Activated CD4-positive, alpha-beta memory T cell treated with anti-CD3 and anti-CD28 coated beads for 36 hours (primary cell): ENCODE results near the gene SFN. TPM values are rescaled to one million over a fixed set of nuclear protein-coding genes. Genes with fewer than 3 reads are reported as not detected.
"Not testable (repeated sequence)": the region's sequence is repeated elsewhere in the genome, so short reads cannot be mapped to it uniquely, and the experiment has no call there.

Experiments used
- CTCF ChIA-PET: fragments of 350-600 bp; sonication (Branson Sonifier 250); formaldehyde crosslinking; loops from one replicate; lab custom pipeline; 2021; ENCODE audit warnings: antibody characterized with exemption, inconsistent platforms; lab: Charles Lee
- POLR2A ChIA-PET: fragments of 350-600 bp; sonication (Branson Sonifier 250); formaldehyde crosslinking; loops from one replicate; lab custom pipeline; 2021; ENCODE audit warnings: antibody characterized with exemption; lab: Charles Lee
- DNase-seq: peaks from one replicate; pipeline ENCODE4 v3.0.0-alpha.2; 2020
- H3K27ac Mint-ChIP-seq: one replicate; pipeline ENCODE4 v1.8.0; 2021; ENCODE audit warnings: mixed read lengths
- H3K27me3 Mint-ChIP-seq: one replicate; pipeline ENCODE4 v1.8.0; 2021; ENCODE audit warnings: mixed read lengths
- H3K36me3 Mint-ChIP-seq: one replicate; pipeline ENCODE4 v1.8.0; 2021; ENCODE audit warnings: mixed read lengths
- H3K4me1 Mint-ChIP-seq: one replicate; pipeline ENCODE4 v1.8.0; 2021; ENCODE audit warnings: low read depth, mixed read lengths
- H3K4me3 Mint-ChIP-seq: one replicate; pipeline ENCODE4 v1.8.0; 2021; ENCODE audit warnings: mild to moderate bottlenecking, mixed read lengths
- H3K9me3 Mint-ChIP-seq: one replicate; pipeline ENCODE4 v1.8.0; 2021; ENCODE audit warnings: mixed read lengths
- intact Hi-C: fragments of 100-400 bp; cut with micrococcal nuclease; formaldehyde crosslinking; loops from one replicate; pipeline ENCODE4 v1.15.1; 2023
- total RNA-seq, 2 experiments: library from RNA; stranded (reverse); gene quantifications; one replicate each; pipeline ENCODE4 v1.2.3, GENCODE V29; 2021

Gene SFN
- total RNA-seq, 2 experiments from 2014 or later: 0.95 to 1.5 TPM

DNA sequence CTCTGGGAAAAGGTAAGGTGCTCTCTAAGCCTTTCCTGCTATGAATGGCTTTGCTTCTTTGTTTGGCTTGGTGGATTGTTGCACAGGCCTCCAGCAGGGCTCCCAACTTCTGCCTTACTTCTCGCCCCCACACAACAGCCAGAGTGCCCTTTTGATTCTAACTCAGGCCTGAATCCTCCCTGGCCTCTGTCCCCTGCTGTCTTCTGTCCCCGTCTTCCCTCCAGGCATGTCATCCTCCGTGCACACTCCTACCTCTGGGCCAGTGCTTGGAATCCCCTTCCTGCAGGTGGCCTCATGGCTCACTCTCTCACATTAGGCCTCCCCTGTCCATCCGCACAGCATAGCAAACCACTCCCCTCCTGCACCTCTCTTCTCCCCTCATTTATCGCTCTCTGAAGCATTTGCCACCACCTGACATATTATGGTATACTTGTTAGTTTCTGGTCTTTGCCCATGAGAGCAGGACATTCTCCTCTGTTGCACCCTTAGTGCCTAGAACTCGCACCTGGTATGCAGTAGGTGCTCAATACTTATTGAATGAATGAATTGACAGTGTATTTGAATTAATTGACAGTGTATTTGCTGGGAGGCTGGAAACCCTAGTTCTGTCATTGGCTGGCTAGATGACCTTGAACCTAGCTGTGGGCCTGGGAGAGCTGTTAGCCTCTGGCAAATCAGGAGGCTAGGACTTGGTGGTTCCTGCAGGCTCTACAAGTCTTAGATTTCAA, 33.6 kb upstream of the SFN start:
- CTCF ChIA-PET: interaction anchor here (0.6 to 8.9 kb wide), 4 partner anchors 8 to 20 kb away, joined by 3 to 71 read pairs (median 4); no protein-coding TSS in a partner anchor
- intact Hi-C loops: no loop called here
- H3K4me1 Mint-ChIP-seq: peaks cover 66% of the 10 kb centered on the region
- no peaks in the 10 kb centered on the region for H3K9me3 Mint-ChIP-seq
- no peaks in the 10 kb centered on the region for H3K27me3 Mint-ChIP-seq
- peaks cover 46% of the 10 kb centered on the region for H3K36me3 Mint-ChIP-seq
- DNase-seq: no peak
- POLR2A ChIA-PET: interaction anchor here (1.1 to 1.5 kb wide), 3 partner anchors 9 to 128 kb away, joined by 3 to 9 read pairs (median 6); no protein-coding TSS in a partner anchor
- H3K4me3 Mint-ChIP-seq: peak overlapping the region; percentile 94
- H3K27ac Mint-ChIP-seq: peak overlapping the region; percentile 94

DNA sequence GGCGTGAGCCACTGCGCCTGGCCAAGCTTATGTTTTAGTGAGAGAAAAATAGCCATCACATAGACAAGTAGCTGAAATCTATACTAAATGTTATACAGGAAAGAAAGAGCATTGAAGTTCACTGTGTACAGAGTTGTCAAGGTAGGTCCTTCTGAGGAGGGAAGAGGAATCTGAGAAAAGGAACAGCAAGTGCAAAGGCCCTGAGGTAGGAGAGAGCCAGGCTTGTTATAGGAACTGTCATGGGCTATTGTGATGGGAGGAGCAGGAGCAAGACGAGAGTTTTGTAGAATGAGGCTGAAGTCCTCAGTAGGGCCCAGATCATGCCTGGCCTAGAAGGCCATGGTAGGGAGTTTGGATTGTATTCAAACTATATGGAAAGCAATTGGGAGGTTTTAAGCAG, 31.9 kb upstream of the SFN start:
- no peaks in the 10 kb centered on the region for H3K27me3 Mint-ChIP-seq
- POLR2A ChIA-PET: no interaction called here
- peak overlapping the region; percentile 100 for H3K27ac Mint-ChIP-seq
- intact Hi-C loops: no loop called here
- no peak for DNase-seq
- H3K4me3 Mint-ChIP-seq: no peak overlapping the region
- H3K4me1 Mint-ChIP-seq: peaks cover 67% of the 10 kb centered on the region
- peaks cover 59% of the 10 kb centered on the region for H3K36me3 Mint-ChIP-seq
- CTCF ChIA-PET: interaction anchor here (1.0 to 8.9 kb wide), 3 partner anchors 10 to 47 kb away, joined by 3 to 71 read pairs (median 16); no protein-coding TSS in a partner anchor
- H3K9me3 Mint-ChIP-seq: no peaks in the 10 kb centered on the region

DNA sequence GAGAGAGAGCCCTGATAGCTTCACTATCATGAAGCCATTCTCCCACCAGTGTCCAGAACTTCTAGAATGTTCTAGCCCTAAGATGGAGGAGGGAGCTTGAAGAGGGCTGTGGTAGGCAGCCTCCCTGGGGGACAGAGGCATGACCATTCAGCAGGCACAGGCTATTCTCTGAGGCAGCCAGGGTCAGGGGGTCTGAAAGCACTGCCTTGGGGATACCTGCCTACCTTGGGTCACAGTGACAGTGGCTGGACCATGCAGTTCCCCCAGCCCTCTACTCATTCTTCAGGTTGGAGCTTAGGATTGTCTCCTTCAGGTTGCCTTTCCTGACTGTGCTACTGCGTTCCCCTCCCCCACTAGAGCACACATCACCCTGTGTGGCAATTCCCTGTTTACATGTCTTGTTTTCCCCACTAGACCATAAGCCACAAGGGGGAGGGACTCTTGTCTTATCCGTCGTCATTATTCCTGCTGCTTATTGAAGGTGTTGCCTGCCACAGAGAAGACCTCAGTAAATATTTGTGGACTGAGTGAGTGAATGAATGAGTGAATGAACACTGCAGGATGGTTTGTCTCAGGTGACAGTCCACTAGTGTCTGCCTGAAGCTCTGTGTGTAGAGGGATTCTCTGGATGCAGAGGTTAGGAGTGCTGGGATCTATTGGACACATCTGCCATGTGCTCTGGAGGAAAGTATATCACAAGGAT, 31.3 kb upstream of the SFN start:
- Mint-ChIP-seq H3K27me3 (no peaks in the 10 kb centered on the region), H3K36me3 (peaks cover 62% of the 10 kb centered on the region), H3K27ac (peak overlapping the region; percentile 100), H3K4me3 (no peak overlapping the region), H3K9me3 (no peaks in the 10 kb centered on the region), H3K4me1 (peaks cover 70% of the 10 kb centered on the region)
- POLR2A ChIA-PET: interaction anchor here (0.9 to 1.5 kb wide), 2 partner anchors 34 to 44 kb away, joined by 3 to 6 read pairs; partner anchors contain the start of gene PIGV
- intact Hi-C loops: loop anchor here (2.0 kb wide), 3 partner anchors 21 to 43 kb away; no protein-coding TSS in a partner anchor
- CTCF ChIA-PET: interaction anchor here (1.2 to 8.9 kb wide), 6 partner anchors 8 to 128 kb away, joined by 4 to 71 read pairs (median 17); partner anchors contain the start of gene PIGV
- no peak for DNase-seq

DNA sequence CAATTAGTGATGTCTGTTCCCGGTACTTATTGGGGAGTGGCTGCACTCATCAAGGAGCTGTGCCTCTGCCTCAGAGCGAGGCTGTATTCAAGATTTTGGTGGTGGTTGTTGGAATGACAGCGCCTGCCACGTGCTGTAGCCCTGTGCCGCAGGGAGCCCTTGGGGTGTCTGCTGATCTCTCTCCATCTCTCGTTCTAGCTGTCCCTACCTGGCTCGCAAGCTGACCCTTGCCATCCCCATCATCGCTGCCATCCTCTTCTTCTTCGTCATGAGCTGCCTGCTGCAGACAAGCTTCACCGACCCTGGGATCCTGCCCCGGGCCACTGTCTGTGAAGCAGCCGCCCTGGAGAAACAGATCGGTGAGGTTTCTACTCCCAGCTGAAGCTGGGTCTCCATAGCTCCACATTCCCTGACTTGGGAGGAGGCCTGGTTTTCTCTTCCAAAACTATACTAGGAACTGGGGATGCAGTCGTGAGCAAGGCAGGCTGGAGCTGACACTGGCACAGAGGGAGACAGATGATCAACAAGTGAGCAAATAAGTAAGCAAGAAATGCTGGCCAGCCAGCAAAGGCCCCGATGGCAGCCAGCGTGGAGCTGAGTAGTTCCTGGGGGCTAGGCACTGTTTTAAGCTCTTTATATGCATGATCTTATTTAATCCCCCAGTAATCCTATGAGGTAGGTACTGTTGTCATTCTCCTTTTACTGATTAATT, 30.5 kb upstream of the SFN start:
- intact Hi-C loops: loop anchor here (2.0 kb wide), 3 partner anchors 22 to 44 kb away; no protein-coding TSS in a partner anchor
- Mint-ChIP-seq H3K4me1 (peaks cover 70% of the 10 kb centered on the region), H3K36me3 (peaks cover 60% of the 10 kb centered on the region), H3K27me3 (no peaks in the 10 kb centered on the region), H3K9me3 (no peaks in the 10 kb centered on the region), H3K27ac (peak overlapping the region; percentile 100), H3K4me3 (peak overlapping the region; percentile 72)
- DNase-seq: no peak
- POLR2A ChIA-PET: interaction anchor here (0.9 to 1.5 kb wide), 4 partner anchors 25 to 248 kb away, joined by 3 to 6 read pairs (median 4); partner anchors contain the start of gene PIGV
- CTCF ChIA-PET: interaction anchor here (1.2 to 8.9 kb wide), 9 partner anchors 8 to 230 kb away, joined by 3 to 71 read pairs (median 16); partner anchors contain the start of gene PIGV

DNA sequence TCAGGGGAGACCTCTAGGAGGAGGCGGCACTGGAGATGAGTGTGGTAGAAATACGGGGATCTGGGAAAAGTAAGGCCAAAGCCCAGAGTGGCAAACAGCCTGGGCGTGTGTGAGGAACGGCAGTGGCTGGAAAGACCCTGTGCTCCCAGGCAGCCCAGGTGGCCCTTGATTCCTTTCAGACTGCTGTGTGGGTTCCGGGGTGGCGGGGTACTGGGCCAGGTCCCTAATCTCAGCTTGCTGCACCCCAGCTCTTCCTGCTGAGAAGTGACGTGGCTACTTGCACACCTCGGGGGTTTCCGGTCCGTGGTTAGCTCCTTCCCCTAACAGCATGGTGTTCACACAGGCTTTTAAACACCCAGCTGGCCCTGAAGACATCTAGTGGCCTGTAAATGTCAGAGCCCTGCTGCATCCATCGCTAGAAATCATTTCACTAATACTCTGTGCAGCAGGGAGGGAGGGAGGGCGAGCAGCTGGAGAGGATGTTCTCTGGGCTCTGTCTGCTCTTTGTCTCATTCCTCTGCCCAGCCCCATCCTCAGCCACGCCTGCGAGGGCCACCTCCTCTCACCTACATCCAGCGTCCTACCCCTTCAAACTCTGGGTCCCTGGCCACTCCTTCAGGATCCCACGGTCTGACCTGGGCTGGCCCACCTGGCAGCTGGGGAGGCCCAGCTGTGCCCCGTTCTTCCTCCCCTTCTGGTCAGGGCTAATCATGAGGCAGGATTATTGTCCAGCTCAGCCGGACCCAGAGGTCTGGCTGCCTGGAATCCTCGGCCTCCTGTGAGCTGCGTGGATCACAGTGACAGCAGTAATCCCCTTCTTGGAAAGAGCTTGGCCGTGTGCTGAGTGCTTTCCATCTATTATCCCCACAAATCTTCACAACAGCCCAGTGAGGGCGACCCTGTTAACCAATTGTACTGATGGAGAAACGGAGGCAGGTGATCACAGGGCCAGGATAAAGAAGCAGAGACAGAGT, 29.2 kb upstream of the SFN start:
- ChIA-PET CTCF (interaction anchor here (0.6 to 8.9 kb wide), 17 partner anchors 10 to 333 kb away, joined by 3 to 71 read pairs (median 4); partner anchors contain the start of genes GPN2 and PIGV), POLR2A (interaction anchor here (0.6 to 1.5 kb wide), 7 partner anchors 16 to 251 kb away, joined by 3 to 6 read pairs (median 4); partner anchors contain the start of gene PIGV)
- Mint-ChIP-seq H3K27ac (peak overlapping the region; percentile 100), H3K9me3 (no peaks in the 10 kb centered on the region), H3K4me3 (peak overlapping the region; percentile 72), H3K4me1 (peaks cover 78% of the 10 kb centered on the region), H3K36me3 (peaks cover 59% of the 10 kb centered on the region), H3K27me3 (no peaks in the 10 kb centered on the region)
- DNase-seq: peak; percentile 93
- intact Hi-C loops: loop anchor here (1.0 to 2.0 kb wide), 4 partner anchors 23 to 135 kb away; no protein-coding TSS in a partner anchor

GRCh38 chr1:26837665-26838064, 25.3 kb upstream of the SFN start:
- DNase-seq, intact Hi-C loops, H3K27me3 Mint-ChIP-seq, H3K9me3 Mint-ChIP-seq, H3K4me3 Mint-ChIP-seq: not testable (repeated sequence)
- peak overlapping the region; percentile 90 for H3K27ac Mint-ChIP-seq
- POLR2A ChIA-PET: interaction anchor here (1.4 to 1.8 kb wide), 3 partner anchors 9 to 27 kb away, joined by 3 to 7 read pairs (median 6); no protein-coding TSS in a partner anchor
- CTCF ChIA-PET: interaction anchor here (0.6 to 2.7 kb wide), 7 partner anchors 9 to 260 kb away, joined by 3 to 11 read pairs (median 4); no protein-coding TSS in a partner anchor
- H3K4me1 Mint-ChIP-seq: peaks cover 60% of the 10 kb centered on the region
- H3K36me3 Mint-ChIP-seq: peaks cover 63% of the 10 kb centered on the region

- Mint-ChIP-seq H3K9me3 (no peaks in the 10 kb centered on the region), H3K4me1 (peaks cover 51% of the 10 kb centered on the region), H3K4me3 (peak overlapping the region; percentile 12), H3K36me3 (peaks cover 56% of the 10 kb centered on the region), H3K27me3 (no peaks in the 10 kb centered on the region), H3K27ac (peak overlapping the region; percentile 90)
- CTCF ChIA-PET: interaction anchor here (0.8 to 2.7 kb wide), 12 partner anchors 11 to 236 kb away, joined by 3 to 11 read pairs (median 4); no protein-coding TSS in a partner anchor
- intact Hi-C loops: no loop called here
- POLR2A ChIA-PET: interaction anchor here (0.7 to 1.8 kb wide), 7 partner anchors 10 to 50 kb away, joined by 3 to 7 read pairs (median 5); no protein-coding TSS in a partner anchor
- DNase-seq: peak; percentile 88
Observed at GRCh38 chr1:26838474-26839338, 24.2 kb upstream of the SFN start.

DNA sequence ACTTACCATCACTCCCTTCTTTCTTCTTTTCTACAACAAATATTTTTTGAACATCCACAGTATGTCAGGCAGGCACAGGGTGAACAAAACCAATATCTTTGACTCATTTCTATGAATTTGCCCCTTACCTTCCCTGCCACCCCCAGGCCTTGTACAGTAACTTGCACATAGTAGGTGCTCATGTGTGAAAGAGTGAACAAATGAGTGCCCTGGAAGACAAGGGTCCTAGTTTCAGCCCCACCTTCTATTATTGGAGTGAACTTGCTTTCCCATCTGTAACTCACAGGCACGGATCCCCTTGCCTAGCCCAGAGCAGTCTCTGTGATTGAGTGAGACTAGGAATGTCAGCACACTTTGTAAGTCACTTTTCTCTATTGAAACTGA, 23.6 kb upstream of the SFN start:
- Mint-ChIP-seq H3K36me3 (peaks cover 54% of the 10 kb centered on the region), H3K27ac (peak overlapping the region; percentile 90), H3K9me3 (no peaks in the 10 kb centered on the region), H3K27me3 (no peaks in the 10 kb centered on the region), H3K4me3 (no peak overlapping the region), H3K4me1 (peaks cover 51% of the 10 kb centered on the region)
- ChIA-PET CTCF (interaction anchor here (0.9 to 2.7 kb wide), 10 partner anchors 11 to 237 kb away, joined by 3 to 11 read pairs (median 4); no protein-coding TSS in a partner anchor), POLR2A (interaction anchor here (0.7 to 1.8 kb wide), 6 partner anchors 11 to 51 kb away, joined by 3 to 7 read pairs (median 4); no protein-coding TSS in a partner anchor)
- DNase-seq: no peak
- intact Hi-C loops: no loop called here

DNA sequence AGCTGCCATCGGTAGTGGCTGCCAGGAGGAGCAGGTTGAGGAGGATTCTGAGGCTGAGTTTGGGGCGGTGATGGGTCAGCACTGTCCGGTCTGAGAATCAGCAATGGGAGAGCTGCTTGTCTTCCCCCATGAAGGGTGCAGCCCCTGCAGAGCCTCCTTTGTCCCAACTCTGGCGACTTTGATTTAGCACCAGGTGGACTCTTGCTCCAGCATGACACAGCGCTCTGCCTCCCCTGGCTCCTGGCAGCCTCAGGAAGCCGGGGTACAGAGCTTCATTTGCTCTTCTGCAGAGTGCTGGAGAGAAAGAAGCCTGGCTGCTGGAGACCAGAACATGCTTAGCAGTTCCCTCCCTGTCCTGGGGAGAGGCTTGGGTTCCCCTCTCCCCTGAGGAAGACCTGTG, 23.2 kb upstream of the SFN start:
- Mint-ChIP-seq H3K36me3 (peaks cover 52% of the 10 kb centered on the region), H3K4me1 (peaks cover 50% of the 10 kb centered on the region)
- intact Hi-C loops: no loop called here

More for the DNA sequence above, 23.2 kb upstream of the SFN start:
- Mint-ChIP-seq H3K4me3 (no peak overlapping the region), H3K9me3 (no peaks in the 10 kb centered on the region), H3K27me3 (no peaks in the 10 kb centered on the region), H3K27ac (peak overlapping the region; percentile 90)
- DNase-seq: no peak
- POLR2A ChIA-PET: interaction anchor here (1.1 to 1.5 kb wide), 4 partner anchors 10 to 70 kb away, joined by 3 to 5 read pairs (median 4); no protein-coding TSS in a partner anchor
- CTCF ChIA-PET: interaction anchor here (2.1 kb wide), 1 partner anchor 51 kb away, joined by 10 read pairs; no protein-coding TSS in a partner anchor
